ENCODE results near the gene RABEPK. TPM values are rescaled to one million over a fixed set of nuclear protein-coding genes. Genes with fewer than 3 reads are reported as not detected.

Gene RABEPK
- total and polyA plus RNA-seq, 2 donors from 2014 or later, result 12.6 to 24.8 TPM

DNA sequence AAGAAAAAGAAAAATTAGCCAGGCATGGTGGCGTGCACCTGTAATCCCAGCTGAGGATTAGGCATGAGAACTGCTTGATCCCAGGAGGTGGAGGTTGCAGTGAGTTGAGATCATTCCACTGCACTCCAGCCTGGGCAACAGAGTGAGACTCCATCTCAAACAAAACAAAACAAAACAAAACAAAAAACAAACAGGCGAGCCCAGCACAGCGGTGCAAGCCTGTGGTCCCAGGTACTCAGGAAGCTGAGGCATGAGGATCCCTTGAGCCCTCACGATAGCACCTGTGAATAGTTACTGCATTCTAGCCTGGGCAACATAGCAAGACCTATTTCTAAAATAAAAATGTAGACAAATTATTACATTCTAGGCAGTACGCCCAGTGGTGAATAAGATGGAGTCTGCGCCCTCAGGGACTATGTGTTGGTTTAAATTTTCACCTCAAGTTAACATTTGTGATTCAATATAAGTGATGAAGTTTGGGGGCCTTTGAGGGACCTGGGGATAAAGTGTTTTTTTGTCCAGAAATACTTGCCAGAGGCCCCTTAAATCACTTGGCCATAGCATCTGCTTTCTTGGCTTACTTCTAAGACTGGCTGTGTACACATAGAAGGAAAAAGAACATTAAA, 57.9 kb downstream of the RABEPK start:
- Histone ChIP-seq H3K27me3 (ENCODE audit: control insufficient read depth, insufficient read depth, low read length) (no peaks in the 10 kb centered on the region), H3K36me3 (ENCODE audit: control insufficient read depth in 2 of 3, insufficient read depth in 3 of 3, low read length in 3 of 3) (no peaks in the 10 kb centered on the region), H3K9me3 (ENCODE audit: control insufficient read depth in 2 of 3, insufficient read depth in 1 of 3, low read length in 3 of 3) (no peaks in the 10 kb centered on the region), H3K4me1 (ENCODE audit: control insufficient read depth in 2 of 3, insufficient read depth in 2 of 3, low read depth in 1 of 3, low read length in 3 of 3) (peaks cover 0 to 6% (median 0%) of the 10 kb centered on the region in 3 donors), H3K4me3 (ENCODE audit: low read length in 3 of 3) (no peak overlapping the region), H3K27ac (ENCODE audit: low read depth in 2 of 2, low read length in 2 of 2) (no peak overlapping the region), H3K9ac (ENCODE audit: low read length in 3 of 3) (no peak overlapping the region)
- intact Hi-C loops (cut with DNase I), result no loop called here
- FAIRE-seq, result no peak
- TF ChIP-seq, protein P1, sequence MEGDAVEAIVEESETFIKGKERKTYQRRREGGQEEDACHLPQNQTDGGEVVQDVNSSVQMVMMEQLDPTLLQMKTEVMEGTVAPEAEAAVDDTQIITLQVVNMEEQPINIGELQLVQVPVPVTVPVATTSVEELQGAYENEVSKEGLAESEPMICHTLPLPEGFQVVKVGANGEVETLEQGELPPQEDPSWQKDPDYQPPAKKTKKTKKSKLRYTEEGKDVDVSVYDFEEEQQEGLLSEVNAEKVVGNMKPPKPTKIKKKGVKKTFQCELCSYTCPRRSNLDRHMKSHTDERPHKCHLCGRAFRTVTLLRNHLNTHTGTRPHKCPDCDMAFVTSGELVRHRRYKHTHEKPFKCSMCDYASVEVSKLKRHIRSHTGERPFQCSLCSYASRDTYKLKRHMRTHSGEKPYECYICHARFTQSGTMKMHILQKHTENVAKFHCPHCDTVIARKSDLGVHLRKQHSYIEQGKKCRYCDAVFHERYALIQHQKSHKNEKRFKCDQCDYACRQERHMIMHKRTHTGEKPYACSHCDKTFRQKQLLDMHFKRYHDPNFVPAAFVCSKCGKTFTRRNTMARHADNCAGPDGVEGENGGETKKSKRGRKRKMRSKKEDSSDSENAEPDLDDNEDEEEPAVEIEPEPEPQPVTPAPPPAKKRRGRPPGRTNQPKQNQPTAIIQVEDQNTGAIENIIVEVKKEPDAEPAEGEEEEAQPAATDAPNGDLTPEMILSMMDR (IDR thresholded peaks at IDR 0.05; ENCODE audit: borderline replicate concordance, extremely low read depth, insufficient read depth), result no peak
- DNase-seq, result no peak

DNA sequence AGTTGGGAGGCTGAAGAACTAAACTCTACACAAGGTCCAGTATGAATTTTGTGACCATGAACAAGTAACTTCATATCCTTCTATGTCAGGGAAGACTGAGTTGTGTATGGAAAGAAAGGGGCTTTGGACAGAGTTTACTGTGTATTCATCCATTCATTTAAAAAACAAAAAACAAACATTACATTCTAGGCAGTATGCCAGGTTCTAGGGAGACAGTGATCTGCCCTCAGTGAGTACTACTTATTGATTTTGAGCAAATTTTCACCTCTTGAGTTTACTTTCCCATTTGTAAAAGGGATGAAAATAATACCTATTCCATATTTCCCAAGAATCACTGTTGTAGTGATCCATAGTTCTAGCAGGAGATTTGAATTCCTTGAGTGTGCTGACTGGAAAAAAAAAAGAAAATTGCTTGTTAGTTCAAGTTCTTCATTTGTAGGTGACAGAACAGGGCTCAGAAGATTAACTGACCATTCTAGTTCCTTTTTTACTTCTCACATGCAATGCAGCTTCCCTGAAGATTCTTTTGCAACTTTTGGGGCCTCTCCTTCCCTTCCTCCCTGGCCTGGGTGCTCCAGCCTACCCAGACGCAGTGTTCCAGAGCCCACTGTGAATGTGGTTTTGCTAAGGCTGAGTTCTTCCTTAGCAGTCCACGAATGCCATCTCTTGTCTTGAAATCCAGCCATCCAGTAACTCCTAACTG, 58.6 kb downstream of the RABEPK start:
- no peak for DNase-seq

DNA sequence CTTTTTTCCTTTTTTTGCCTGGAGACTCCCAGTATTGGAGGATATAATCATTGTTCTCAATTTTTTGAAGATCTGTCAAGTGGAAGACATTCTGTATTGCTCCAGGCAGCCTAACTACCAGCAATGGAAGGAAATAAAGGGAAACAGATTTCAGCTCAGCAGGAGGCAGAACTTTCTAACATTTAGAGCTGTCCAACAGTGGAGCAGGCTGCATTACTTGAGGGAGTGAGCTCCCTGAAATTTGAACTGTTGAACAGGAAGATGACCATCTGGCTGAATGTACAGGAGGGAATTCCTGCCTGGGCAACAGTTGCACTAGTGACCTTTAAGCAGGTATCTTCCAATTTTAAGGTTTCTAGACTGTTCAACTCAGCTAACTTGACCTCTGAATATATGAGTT, 60.2 kb downstream of the RABEPK start:
- Histone ChIP-seq H3K27ac (ENCODE audit: low read depth in 2 of 2, low read length in 2 of 2) (no peak overlapping the region), H3K4me3 (ENCODE audit: low read length in 3 of 3) (peak overlapping the region in 1 of 3 donors; percentile 81), H3K9ac (ENCODE audit: low read length in 3 of 3) (no peak overlapping the region), H3K27me3 (ENCODE audit: control insufficient read depth, insufficient read depth, low read length) (no peaks in the 10 kb centered on the region), H3K9me3 (ENCODE audit: control insufficient read depth in 2 of 3, insufficient read depth in 1 of 3, low read length in 3 of 3) (no peaks in the 10 kb centered on the region), H3K4me1 (ENCODE audit: control insufficient read depth in 2 of 3, insufficient read depth in 2 of 3, low read depth in 1 of 3, low read length in 3 of 3) (peaks cover 0 to 12% (median 0%) of the 10 kb centered on the region in 3 donors), H3K36me3 (ENCODE audit: control insufficient read depth in 2 of 3, insufficient read depth in 3 of 3, low read length in 3 of 3) (no peaks in the 10 kb centered on the region)
- intact Hi-C loops (cut with DNase I), result no loop called here
- FAIRE-seq (no peak), DNase-seq (no peak)
- TF ChIP-seq, protein P1 (IDR thresholded peaks at IDR 0.05; ENCODE audit: borderline replicate concordance, extremely low read depth, insufficient read depth), result no peak

More for the DNA sequence above, 58.6 kb downstream of the RABEPK start:
- intact Hi-C loops (cut with DNase I), result no loop called here
- Histone ChIP-seq H3K9ac (ENCODE audit: low read length in 3 of 3) (no peak overlapping the region), H3K9me3 (ENCODE audit: control insufficient read depth in 2 of 3, insufficient read depth in 1 of 3, low read length in 3 of 3) (no peaks in the 10 kb centered on the region), H3K4me3 (ENCODE audit: low read length in 3 of 3) (no peak overlapping the region), H3K27ac (ENCODE audit: low read depth in 2 of 2, low read length in 2 of 2) (no peak overlapping the region), H3K4me1 (ENCODE audit: control insufficient read depth in 2 of 3, insufficient read depth in 2 of 3, low read depth in 1 of 3, low read length in 3 of 3) (peaks cover 0 to 11% (median 0%) of the 10 kb centered on the region in 3 donors), H3K36me3 (ENCODE audit: control insufficient read depth in 2 of 3, insufficient read depth in 3 of 3, low read length in 3 of 3) (no peaks in the 10 kb centered on the region), H3K27me3 (ENCODE audit: control insufficient read depth, insufficient read depth, low read length) (no peaks in the 10 kb centered on the region)
- TF ChIP-seq, protein P1 (IDR thresholded peaks at IDR 0.05; ENCODE audit: borderline replicate concordance, extremely low read depth, insufficient read depth), result no peak
- FAIRE-seq, result no peak

Data from kidney (tissue), 14 donors.